ENCODE measurements around the gene TBC1D24. TPM values are rescaled to one million over a fixed set of nuclear protein-coding genes. Genes with fewer than 3 reads are reported as not detected.

The TBC1D24 gene
- total RNA-seq, 2 experiments from 2014 or later: 16.6 to 16.7 TPM

DNA sequence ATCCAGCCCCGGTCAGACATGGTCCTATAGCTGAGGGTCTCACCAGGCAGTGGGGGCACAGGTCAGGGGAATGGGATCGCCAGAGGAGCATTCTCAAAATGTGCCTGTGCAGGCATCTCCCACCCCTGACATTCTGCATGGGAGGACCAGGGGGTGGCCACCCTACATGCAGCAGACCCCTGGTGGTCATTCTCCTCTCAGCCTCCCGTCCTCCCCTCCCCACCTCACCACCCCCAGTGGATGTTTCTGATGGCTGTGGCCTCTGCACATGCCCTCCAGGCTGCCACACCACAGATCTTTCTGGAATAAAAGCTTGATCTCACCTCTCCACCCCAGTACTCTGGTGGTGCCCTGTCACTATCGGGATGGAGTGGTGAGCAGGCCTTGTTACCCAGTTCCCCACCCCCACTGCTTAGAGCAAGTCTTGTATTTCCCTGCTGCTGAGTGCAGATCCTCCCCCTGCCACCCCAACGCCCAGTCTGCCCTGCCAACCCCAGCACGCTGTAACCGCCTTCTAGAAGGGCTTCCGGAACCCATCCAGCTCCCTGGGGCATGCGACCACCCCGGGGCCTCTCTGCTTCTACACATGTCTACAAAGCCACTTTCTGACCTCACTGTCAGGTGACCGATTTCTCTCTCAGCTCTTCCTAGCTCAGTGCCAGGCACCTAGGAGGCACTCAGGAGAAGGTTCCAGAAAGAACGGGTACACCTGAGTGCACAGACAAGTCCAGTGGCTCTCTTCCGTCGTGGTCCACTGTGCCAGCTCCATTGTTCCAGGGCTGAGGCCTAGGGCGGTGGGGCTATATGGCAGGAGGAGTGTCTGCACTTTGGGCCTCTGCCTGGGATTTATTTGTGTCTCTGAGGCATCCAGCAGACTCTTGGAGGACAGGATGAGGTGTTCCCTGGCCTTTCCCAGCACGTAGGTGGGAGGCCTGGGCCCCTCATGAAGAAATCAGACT lies 9.3 kb downstream of the TBC1D24 start:
- peaks cover 21% of the 10 kb centered on the region for H3K4me1 Mint-ChIP-seq (ENCODE audit: low read depth)
- POLR2A ChIA-PET: interaction anchor here (1.1 kb wide), 1 partner anchor 10 kb away, joined by 3 read pairs; no protein-coding TSS in a partner anchor

GRCh38 chr16:2484898-2485508 lies 10.1 kb downstream of the TBC1D24 start:
- CTCF ChIA-PET: no interaction called here
- no peak for DNase-seq
- Mint-ChIP-seq H3K36me3 (ENCODE audit: low read depth) (no peaks in the 10 kb centered on the region), H3K4me1 (ENCODE audit: low read depth) (peaks cover 21% of the 10 kb centered on the region), H3K9me3 (no peaks in the 10 kb centered on the region), H3K27me3 (no peaks in the 10 kb centered on the region), H3K4me3 (no peak overlapping the region), H3K27ac (no peak overlapping the region)
- TF ChIP-seq CTCF (IDR thresholded peaks at IDR 0.05): no peak
- POLR2A ChIA-PET: interaction anchor here (1.0 kb wide), 1 partner anchor 38 kb away, joined by 4 read pairs; no protein-coding TSS in a partner anchor
- ATAC-seq: no peak
- intact Hi-C loops (cut with micrococcal nuclease): no loop called here

More for the DNA sequence above, 9.3 kb downstream of the TBC1D24 start:
- no peaks in the 10 kb centered on the region for H3K27me3 Mint-ChIP-seq
- H3K9me3 Mint-ChIP-seq: no peaks in the 10 kb centered on the region
- no peak overlapping the region for H3K27ac Mint-ChIP-seq
- ATAC-seq (no peak), DNase-seq (no peak)
- intact Hi-C loops (cut with micrococcal nuclease): no loop called here
- H3K4me3 Mint-ChIP-seq: no peak overlapping the region
- no peak for TF ChIP-seq CTCF (IDR thresholded peaks at IDR 0.05)
- CTCF ChIA-PET: no interaction called here
- H3K36me3 Mint-ChIP-seq (ENCODE audit: low read depth): no peaks in the 10 kb centered on the region

DNA sequence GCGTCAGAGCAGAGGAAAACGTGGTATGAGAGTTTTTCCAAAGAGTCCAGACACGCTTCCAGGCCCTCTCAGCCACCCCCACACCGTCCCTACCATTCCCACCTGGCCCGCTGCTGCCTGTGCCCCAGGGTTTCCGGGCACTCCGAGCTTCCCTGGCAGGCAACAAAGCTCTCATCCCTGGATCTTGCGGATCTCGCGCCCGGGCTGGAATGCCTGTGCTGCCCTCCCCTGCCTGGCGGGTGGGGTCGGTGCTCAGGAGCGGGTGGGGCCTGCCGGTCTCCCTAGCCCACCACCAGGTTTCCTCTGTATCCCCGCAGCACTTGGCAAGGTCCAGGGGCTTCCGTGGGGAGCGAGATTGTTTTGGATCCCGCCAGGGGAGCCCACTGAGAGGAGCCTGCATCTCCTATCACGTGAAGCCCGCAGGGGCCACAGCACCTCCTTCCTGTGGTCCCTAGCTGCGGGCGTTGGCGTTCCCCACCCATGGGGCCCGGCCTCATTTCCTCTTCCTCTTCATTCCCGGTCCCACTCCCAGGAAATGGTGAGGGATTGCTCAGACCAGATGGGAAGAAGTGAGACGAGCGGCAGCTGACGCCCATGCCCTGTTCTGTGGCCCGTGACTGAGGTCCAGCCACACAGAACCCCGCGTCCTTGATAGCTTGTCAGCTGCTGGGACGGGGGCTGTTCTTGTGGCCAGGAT lies 11.0 kb downstream of the TBC1D24 start:
- intact Hi-C loops (cut with micrococcal nuclease): no loop called here
- no peaks in the 10 kb centered on the region for H3K27me3 Mint-ChIP-seq
- H3K4me1 Mint-ChIP-seq (ENCODE audit: low read depth): peaks cover 21% of the 10 kb centered on the region
- no peak overlapping the region for H3K4me3 Mint-ChIP-seq
- DNase-seq (no peak), ATAC-seq (no peak)
- CTCF ChIA-PET: interaction anchor here (1.1 to 1.7 kb wide), 4 partner anchors 15 to 292 kb away, joined by 3 to 8 read pairs (median 4); no protein-coding TSS in a partner anchor
- no peaks in the 10 kb centered on the region for H3K9me3 Mint-ChIP-seq
- no peak overlapping the region for H3K27ac Mint-ChIP-seq
- no peak for TF ChIP-seq CTCF (IDR thresholded peaks at IDR 0.05)
- no peaks in the 10 kb centered on the region for H3K36me3 Mint-ChIP-seq (ENCODE audit: low read depth)
- POLR2A ChIA-PET: interaction anchor here (0.8 to 1.0 kb wide), 3 partner anchors 17 to 39 kb away, joined by 3 to 4 read pairs (median 3); no protein-coding TSS in a partner anchor

DNA sequence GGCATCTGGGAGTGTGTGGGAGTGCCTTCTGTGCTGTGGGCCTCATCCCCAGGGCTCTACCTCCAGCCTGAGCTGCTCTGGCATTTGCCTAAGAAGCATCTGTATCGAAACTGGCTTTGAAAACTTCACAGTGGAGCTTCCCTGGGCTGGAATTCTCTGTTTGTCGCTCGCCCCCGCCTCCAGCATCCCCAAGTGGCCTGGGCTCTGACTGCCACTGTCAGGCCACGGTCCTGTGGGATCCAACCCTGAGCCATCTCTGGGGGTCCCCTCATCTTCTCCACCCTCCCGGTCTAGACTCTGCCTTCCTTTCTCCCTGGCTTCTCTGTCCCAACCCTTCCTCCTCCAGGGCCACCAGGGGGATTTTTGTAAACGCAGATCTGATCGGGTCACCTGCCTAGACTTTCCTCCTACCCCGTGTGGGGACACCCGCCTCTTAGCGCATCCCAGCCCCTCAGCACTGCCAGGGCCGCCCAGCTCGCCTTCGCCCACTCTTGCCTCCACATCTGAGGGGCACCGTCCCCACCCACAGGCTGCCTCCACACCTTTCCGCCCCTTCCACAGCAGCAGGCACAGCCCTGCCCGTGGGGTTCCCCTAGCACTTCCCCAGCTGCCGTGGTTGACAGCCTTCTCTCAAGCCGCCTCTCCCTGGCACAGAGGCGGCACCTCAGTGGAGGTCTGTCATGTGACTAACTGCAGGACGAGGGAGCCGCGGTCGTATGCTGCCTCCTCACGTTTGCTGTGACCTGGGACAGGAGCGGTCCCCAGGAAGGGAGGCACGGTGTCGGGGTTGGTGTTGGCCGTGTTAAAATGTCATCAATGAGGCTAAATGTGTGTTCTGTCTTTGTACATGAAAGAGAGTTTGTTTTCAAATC lies 12.0 kb downstream of the TBC1D24 start:
- DNase-seq: peak; percentile 91
- Mint-ChIP-seq H3K4me3 (peak overlapping the region; percentile 26), H3K27me3 (no peaks in the 10 kb centered on the region), H3K9me3 (no peaks in the 10 kb centered on the region), H3K4me1 (ENCODE audit: low read depth) (peaks cover 21% of the 10 kb centered on the region), H3K27ac (peak overlapping the region; percentile 48), H3K36me3 (ENCODE audit: low read depth) (no peaks in the 10 kb centered on the region)
- ATAC-seq: peak; percentile 96
- ChIA-PET CTCF (interaction anchor here (1.1 to 2.1 kb wide), 7 partner anchors 12 to 293 kb away, joined by 3 to 10 read pairs (median 5); partner anchors contain the start of gene TBC1D24), POLR2A (no interaction called here)
- TF ChIP-seq CTCF (IDR thresholded peaks at IDR 0.05): peak; percentile 53
- intact Hi-C loops (cut with micrococcal nuclease): no loop called here
